CMK (cell line): ENCODE measurements around the gene MYT1.
"Not testable (repeated sequence)": the region's sequence is repeated elsewhere in the genome, so short reads cannot be mapped to it uniquely, and the experiment has no call there.

Experiments used
- DNase-seq: peaks from one replicate; pipeline ENCODE4 v3.0.0-alpha.2; 2010; ENCODE audit warnings: low read depth

Gene MYT1

DNA sequence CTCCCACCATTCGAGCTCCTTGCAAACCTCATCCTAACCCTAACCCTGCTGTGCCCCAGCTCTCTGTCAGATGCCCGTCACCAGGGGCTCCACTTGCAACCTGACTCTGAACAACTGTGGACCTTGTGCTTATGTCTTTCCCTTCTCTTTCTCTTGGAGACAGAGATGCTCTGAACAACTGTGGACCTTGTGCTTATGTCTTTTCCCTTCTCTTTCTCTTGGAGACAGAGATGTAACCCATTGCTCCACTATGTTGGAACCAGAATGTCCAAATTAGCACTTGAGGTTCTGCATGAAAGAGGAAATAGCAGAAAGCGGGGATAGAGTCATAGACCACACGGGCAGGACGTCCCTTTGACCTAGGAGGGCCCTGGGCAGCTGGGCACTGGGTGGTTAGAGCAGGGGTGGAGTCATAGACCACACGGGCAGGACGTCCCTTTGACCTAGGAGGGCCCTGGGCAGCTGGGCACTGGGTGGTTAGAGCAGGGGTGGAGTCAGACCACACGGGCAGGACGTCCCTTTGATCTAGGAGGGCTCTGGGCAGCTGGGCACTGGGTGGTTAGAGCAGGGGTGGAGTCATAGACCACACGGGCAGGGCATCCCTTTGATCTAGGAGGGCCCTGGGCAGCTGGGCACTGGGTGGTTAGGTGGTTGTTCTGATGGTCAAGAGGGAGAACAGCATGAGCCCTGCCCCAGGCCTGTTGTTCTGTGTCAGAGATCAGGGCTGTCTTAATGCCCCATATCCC lies 113.5 kb downstream of the MYT1 start:
- no peak for DNase-seq

DNA sequence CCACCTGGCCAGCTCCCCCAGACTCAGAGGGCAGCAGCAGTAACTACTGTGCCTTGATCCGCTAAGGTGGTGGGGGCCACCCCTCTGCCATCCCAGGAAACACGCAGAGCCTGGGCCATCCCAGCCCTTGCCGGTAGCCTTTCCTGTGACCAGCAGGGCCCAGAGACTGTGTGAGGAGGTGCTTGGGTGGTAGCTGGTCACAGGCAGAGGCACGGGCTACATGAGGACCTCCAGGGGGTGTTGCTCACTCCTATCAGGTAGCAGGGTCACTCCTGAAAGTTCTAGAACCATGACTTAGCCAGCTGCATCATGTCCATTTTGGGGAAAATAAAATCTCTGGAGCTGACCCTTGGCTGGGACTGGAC lies 114.0 kb downstream of the MYT1 start:
- no peak for DNase-seq

- no peak for DNase-seq
Observed at GRCh38 chr20:64279826-64280459, 115.7 kb downstream of the MYT1 start.

DNA sequence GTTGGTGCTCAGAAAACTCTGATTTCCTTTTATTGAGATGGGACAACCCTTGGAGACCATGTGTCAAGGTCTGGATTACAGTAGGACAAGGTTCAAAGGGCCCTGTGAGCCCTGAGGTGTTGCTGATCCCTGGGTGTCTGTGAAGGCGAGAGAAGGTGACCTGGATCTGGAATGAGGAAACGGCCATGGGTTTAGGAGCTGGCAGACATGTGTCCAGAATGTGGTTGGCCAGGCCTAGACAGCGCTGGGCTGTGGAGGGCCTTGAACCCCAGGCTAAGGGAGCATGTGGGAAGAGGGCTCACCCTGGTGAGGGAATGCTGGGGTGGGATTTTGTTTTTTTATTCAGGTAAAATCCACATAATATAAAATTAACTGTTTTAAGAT lies 116.2 kb downstream of the MYT1 start:
- no peak for DNase-seq

- DNase-seq, result no peak
Observed at GRCh38 chr20:64283646-64284045, 119.4 kb downstream of the MYT1 start.

DNA sequence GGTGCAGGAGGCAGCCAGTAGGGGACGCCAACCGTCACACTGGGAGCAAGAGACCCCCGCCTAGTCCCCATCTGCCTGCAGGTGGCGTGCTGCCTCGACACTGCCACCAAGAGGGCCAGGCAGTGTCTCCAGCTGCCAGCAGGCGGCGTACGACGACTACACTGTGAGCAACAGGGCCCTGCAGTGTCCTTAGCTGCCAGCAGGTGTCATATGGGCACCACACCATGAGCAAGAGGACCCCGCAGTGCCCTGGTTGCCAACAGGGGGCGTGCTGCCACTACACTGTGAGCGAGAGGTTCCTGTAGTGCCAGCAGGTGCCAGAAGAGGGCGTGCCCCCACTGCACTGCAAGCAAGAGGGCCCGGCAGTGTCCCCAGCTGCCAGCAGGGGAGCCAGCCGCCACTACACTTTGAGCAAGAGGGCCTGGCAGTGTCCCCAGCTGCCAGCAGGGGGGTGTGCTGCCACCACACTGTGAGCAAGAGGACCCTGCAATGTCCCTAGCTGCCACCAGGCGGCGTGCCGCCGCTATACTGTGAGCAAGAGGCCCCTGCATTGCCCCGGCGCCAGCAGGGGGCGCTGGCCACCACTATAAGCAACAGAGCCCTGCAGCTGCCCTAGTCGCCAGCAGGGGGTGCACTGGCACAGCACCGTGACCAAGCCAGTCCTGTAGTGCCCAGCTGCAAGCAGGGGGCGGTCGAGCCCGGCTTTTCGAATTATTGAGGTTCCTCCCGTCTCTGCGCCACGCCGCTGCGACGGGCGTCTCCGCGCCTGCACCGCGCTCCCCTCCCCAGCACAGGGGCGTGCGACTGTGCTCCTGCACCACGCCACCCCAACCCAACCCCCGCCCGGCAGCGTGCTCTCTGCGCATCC lies 121.6 kb downstream of the MYT1 start:
- DNase-seq, result peak; percentile 92

DNA sequence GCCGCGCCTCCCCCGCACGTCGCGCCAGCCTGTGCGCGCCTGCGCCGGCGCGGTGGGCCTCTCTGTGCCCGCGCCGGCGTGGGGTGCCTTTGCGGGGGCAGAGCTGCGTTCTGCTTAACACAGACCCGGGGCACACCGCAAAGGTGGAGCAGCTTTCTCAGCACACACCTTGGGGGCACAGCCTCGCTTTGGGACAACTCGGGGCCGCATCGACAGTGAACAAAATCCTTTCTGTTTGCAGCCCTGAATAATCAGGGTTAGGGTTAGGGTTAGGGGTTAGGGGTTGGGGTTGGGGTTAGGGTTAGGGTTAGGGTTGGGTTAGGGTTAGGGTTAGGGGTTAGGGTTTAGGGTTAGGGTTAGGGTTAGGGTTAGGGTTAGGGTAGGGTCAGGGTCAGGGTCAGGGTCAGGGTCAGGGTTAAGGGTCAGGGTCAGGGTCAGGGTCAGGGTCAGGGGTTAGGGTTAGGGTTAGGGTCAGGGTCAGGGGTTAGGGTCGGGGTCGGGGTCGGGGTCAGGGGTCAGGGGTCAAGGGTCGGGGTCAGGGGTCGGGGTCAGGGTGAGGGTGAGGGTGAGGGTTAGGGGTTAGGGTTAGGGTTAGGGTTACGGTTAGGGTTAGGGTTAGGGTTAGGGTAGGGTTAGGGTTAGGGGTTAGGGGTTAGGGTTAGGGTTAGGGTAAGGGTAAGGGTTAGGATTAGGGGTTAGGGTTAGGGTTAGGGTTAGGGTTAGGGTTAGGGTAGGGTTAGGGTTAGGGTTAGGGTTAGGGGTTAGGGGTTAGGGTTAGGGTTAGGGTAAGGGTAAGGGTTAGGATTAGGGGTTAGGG lies 122.4 kb downstream of the MYT1 start:
- DNase-seq, result not testable (repeated sequence)

- DNase-seq, result not testable (repeated sequence)
Observed at GRCh38 chr20:64287264-64287590, 123.0 kb downstream of the MYT1 start.
